K562 (cell line): ENCODE results near the gene IRF2BP1. TPM values are rescaled to one million over a fixed set of nuclear protein-coding genes. Genes with fewer than 3 reads are reported as not detected.

Source experiments
- CAMTA2 ChIP-seq: fragments of 250-450 bp; sonication (Bioruptor Pico); conservative IDR thresholded peaks from 2 replicates; pipeline ENCODE4 v1.5.1; 2022
- CBX3 ChIP-seq, 2 experiments: IDR thresholded peaks; 1 replicate in 1 of 2; 2 replicates in 1 of 2; pipeline ENCODE4 v1.6.1; 2012; ENCODE audit warnings: inconsistent platforms in 2 of 2, low read length in 2 of 2, borderline replicate concordance in 1 of 2, control low read depth in 1 of 2
- FOXJ3 ChIP-seq: sonication (generic); formaldehyde crosslinking; IDR thresholded peaks from 2 replicates; pipeline ENCODE4 v1.4.0; 2020; ENCODE audit warnings: mild to moderate bottlenecking, missing genetic modification reagents
- HDAC8 ChIP-seq: fragments of 450-650 bp; IDR thresholded peaks from 2 replicates; pipeline ENCODE4 v1.6.1; 2016; ENCODE audit warnings: mild to moderate bottlenecking, missing genetic modification characterization, moderate library complexity, missing compliant biosample characterization
- KLF6 ChIP-seq: fragments of 250-450 bp; sonication (Bioruptor Pico); IDR thresholded peaks from 2 replicates; pipeline ENCODE4 v1.4.0; 2020; ENCODE audit warnings: mild to moderate bottlenecking, moderate library complexity, borderline replicate concordance
- MEIS2 ChIP-seq: fragments of 450-650 bp; IDR thresholded peaks from 2 replicates; pipeline ENCODE4 v1.6.1; 2014; ENCODE audit warnings: mild to moderate bottlenecking; ENCODE audit not compliant: partially characterized antibody
- MTA1 ChIP-seq: fragments of 450-650 bp; IDR thresholded peaks from 2 replicates; pipeline ENCODE4 v1.6.1; 2017; ENCODE audit warnings: borderline replicate concordance
- MYNN ChIP-seq, 2 experiments: sonication (generic); formaldehyde crosslinking in 1 of 2; IDR thresholded peaks; 2 replicates each; pipeline versions ENCODE4 v1.5.0 to v1.6.1; 2016 to 2020; ENCODE audit warnings: antibody characterized with exemption in 1 of 2, missing genetic modification reagents in 1 of 2
- NFE2 ChIP-seq: IDR thresholded peaks from 2 replicates; pipeline ENCODE4 v1.6.1; 2014; ENCODE audit warnings: antibody characterized with exemption, low read depth
- NFRKB ChIP-seq: fragments of 450-650 bp; IDR thresholded peaks from 2 replicates; pipeline ENCODE4 v1.6.1; 2016; ENCODE audit warnings: low read depth
- SOX6 ChIP-seq: fragments of 450-650 bp; IDR thresholded peaks from 2 replicates; pipeline ENCODE4 v1.6.1; 2014; ENCODE audit warnings: mild to moderate bottlenecking
- SPI1 ChIP-seq: IDR thresholded peaks from 2 replicates; pipeline ENCODE4 v1.6.1; 2011; ENCODE audit warnings: low read depth, low read length, control low read depth, borderline replicate concordance
- SREBF2 ChIP-seq: sonication (generic); formaldehyde crosslinking; IDR thresholded peaks from 2 replicates; pipeline ENCODE4 v1.4.0; 2020; ENCODE audit warnings: mild to moderate bottlenecking, missing genetic modification reagents
- TBL1XR1 ChIP-seq, 2 experiments: IDR thresholded peaks; 2 replicates each; pipeline ENCODE4 v1.6.1; 2012; ENCODE audit warnings: improper control_type of control experiment in 2 of 2, low read length in 2 of 2, mild to moderate bottlenecking in 1 of 2
- TEAD4 ChIP-seq, 2 experiments: sonication (generic) in 1 of 2; formaldehyde crosslinking in 1 of 2; IDR thresholded peaks; 2 replicates each; pipeline versions ENCODE4 v1.6.1 to v1.8.0; 2012 to 2022; ENCODE audit warnings: borderline replicate concordance in 1 of 2, inconsistent platforms in 1 of 2, low read length in 1 of 2, mild to moderate bottlenecking in 1 of 2, missing genetic modification reagents in 1 of 2
- XRCC3 ChIP-seq: fragments of 450-650 bp; IDR thresholded peaks from 2 replicates; pipeline ENCODE4 v1.6.1; 2017; ENCODE audit warnings: mild to moderate bottlenecking, moderate library complexity
- ZNF121 ChIP-seq: sonication (generic); formaldehyde crosslinking; conservative IDR thresholded peaks from 2 replicates; pipeline ENCODE4 v1.8.0; 2022; ENCODE audit warnings: missing genetic modification reagents
- ZNF146 ChIP-seq: IDR thresholded peaks from one replicate; pipeline ENCODE4 v1.6.1; 2018; ENCODE audit warnings: missing compliant biosample characterization; ENCODE audit not compliant: unreplicated experiment
- ZNF324 ChIP-seq: fragments of 250-450 bp; sonication (Bioruptor Pico); IDR thresholded peaks from 2 replicates; pipeline ENCODE4 v1.4.0; 2020; ENCODE audit warnings: mild to moderate bottlenecking
- polyA plus RNA-seq, 8 experiments: library from polyadenylated mRNA; depleted of rRNA in 4 of 8; stranded (reverse) in 5 of 8; unstranded in 3 of 8; fragments of >200 nt; fragmentation: Nextera tagmentation in 2 of 8; fragmentation: Illumina TruSeq in 1 of 8; extraction: Ambion mirVana in 2 of 8; extraction: Trizol in 1 of 8; gene quantifications; 2 replicates each; pipeline versions ENCODE4 v1.2.1 to v1.2.3, GENCODE V29; 2011 to 2014; ENCODE audit warnings: inconsistent platforms in 1 of 8, missing spikeins in 1 of 8
- total RNA-seq, 7 experiments: library from RNA; depleted of rRNA in 6 of 7; stranded (reverse); fragments of >200 nt in 6 of 7; fragmentation: Illumina TruSeq in 2 of 7; extraction: Trizol in 2 of 7; gene quantifications; 2 replicates each; pipeline versions ENCODE4 v1.2.1 to v1.2.3, GENCODE V29; 2011 to 2021; ENCODE audit warnings: low replicate concordance in 1 of 7
- TF ChIP-seq, protein P1 (sequence below): fragments of 450-650 bp; IDR thresholded peaks from 2 replicates; pipeline ENCODE4 v1.6.1; 2017; ENCODE audit warnings: mild to moderate bottlenecking, moderate library complexity
- TF ChIP-seq, protein P2 (sequence below): sonication (generic); formaldehyde crosslinking; IDR thresholded peaks from 2 replicates; pipeline ENCODE4 v1.8.1; 2023; ENCODE audit warnings: mild to moderate bottlenecking, missing genetic modification reagents
- TF ChIP-seq, protein P3 (sequence below): sonication (generic); formaldehyde crosslinking; IDR thresholded peaks from 2 replicates; pipeline ENCODE4 v1.8.0; 2022; ENCODE audit warnings: mild to moderate bottlenecking, missing genetic modification reagents, borderline replicate concordance

IRF2BP1 gene
- total and polyA plus RNA-seq, 9 of the 15 experiments (the other 6 are each of a cell fraction or from before 2014, with no cell fraction given): 0.61 to 35.9 (median 3.5) TPM

DNA sequence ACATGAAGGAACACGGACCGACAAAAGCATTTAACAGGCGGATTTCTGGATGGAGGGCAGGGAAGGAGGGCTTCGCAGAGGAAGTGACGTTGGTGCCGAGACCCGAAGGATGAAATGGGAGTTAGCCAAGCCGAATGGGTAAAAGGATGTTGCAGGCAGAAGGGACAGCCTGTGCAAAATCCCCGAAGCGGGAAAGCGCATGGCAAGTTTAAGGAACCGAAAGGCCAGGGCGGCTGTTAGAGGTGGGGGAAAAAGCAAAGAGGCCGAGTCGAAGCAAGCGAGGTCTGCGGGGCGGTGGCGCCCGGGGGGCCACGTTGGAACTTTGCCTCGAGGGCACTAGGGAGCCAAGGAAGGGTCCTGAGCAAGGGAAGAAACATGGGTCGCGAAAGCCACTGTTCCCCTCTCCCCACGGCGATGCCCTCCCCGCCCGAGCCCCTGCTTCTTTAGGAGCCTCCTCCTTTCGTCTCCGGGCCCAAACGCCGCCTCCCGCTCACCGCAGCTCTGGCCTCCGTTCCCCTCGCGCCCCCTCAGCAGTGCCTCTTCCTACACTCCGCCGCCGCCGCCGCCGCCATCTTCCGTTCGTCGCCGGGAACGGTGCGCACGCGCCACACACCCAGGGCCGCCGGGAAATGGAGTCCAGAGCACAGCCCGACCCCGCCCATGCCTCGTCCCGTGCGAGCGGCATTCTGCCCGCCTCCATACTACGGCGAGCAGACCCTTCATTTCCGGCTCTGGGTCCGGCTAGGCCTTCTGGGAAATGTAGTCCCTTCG lies 23.2 kb downstream of the IRF2BP1 start, which contains the start of gene SYMPK (continued):
- TF ChIP-seq, protein P1, sequence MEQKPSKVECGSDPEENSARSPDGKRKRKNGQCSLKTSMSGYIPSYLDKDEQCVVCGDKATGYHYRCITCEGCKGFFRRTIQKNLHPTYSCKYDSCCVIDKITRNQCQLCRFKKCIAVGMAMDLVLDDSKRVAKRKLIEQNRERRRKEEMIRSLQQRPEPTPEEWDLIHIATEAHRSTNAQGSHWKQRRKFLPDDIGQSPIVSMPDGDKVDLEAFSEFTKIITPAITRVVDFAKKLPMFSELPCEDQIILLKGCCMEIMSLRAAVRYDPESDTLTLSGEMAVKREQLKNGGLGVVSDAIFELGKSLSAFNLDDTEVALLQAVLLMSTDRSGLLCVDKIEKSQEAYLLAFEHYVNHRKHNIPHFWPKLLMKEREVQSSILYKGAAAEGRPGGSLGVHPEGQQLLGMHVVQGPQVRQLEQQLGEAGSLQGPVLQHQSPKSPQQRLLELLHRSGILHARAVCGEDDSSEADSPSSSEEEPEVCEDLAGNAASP: no peak
- TF ChIP-seq ZNF324: no peak
- no peak for TF ChIP-seq MYNN (IDR thresholded peaks at IDR 0.05)
- no peak for TF ChIP-seq MYNN (CRISPR knock-in tag; IDR thresholded peaks at IDR 0.05)
- TF ChIP-seq MTA1: no peak
- TF ChIP-seq, protein P2, sequence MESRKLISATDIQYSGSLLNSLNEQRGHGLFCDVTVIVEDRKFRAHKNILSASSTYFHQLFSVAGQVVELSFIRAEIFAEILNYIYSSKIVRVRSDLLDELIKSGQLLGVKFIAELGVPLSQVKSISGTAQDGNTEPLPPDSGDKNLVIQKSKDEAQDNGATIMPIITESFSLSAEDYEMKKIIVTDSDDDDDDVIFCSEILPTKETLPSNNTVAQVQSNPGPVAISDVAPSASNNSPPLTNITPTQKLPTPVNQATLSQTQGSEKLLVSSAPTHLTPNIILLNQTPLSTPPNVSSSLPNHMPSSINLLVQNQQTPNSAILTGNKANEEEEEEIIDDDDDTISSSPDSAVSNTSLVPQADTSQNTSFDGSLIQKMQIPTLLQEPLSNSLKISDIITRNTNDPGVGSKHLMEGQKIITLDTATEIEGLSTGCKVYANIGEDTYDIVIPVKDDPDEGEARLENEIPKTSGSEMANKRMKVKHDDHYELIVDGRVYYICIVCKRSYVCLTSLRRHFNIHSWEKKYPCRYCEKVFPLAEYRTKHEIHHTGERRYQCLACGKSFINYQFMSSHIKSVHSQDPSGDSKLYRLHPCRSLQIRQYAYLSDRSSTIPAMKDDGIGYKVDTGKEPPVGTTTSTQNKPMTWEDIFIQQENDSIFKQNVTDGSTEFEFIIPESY (CRISPR knock-in tag): no peak
- TF ChIP-seq, protein P3, sequence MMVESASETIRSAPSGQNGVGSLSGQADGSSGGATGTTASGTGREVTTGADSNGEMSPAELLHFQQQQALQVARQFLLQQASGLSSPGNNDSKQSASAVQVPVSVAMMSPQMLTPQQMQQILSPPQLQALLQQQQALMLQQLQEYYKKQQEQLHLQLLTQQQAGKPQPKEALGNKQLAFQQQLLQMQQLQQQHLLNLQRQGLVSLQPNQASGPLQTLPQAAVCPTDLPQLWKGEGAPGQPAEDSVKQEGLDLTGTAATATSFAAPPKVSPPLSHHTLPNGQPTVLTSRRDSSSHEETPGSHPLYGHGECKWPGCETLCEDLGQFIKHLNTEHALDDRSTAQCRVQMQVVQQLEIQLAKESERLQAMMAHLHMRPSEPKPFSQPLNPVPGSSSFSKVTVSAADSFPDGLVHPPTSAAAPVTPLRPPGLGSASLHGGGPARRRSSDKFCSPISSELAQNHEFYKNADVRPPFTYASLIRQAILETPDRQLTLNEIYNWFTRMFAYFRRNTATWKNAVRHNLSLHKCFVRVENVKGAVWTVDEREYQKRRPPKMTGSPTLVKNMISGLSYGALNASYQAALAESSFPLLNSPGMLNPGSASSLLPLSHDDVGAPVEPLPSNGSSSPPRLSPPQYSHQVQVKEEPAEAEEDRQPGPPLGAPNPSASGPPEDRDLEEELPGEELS (CRISPR knock-in tag): no peak
- TF ChIP-seq NFE2: no peak
- TF ChIP-seq NFRKB: peak; percentile 73
- 0 out of 2 replicates have a peak, but pooled peaks have one; percentile 37 for TF ChIP-seq SOX6
- TF ChIP-seq TBL1XR1 (IDR thresholded peaks at IDR 0.05; ENCODE audit: low read length in 2 of 2): no peak
- TF ChIP-seq SREBF2: no peak
- no peak; the same call in 1 of the 2 replicates for TF ChIP-seq TEAD4 (IDR thresholded peaks at IDR 0.05; ENCODE audit: low read length)
- TF ChIP-seq TEAD4 (CRISPR knock-in tag; IDR thresholded peaks at IDR 0.05; ENCODE audit: borderline replicate concordance): no peak
- TF ChIP-seq CAMTA2 (CRISPR knock-in tag): no peak
- no peak for TF ChIP-seq FOXJ3 (CRISPR knock-in tag)
- no peak for TF ChIP-seq XRCC3
- no peak for TF ChIP-seq HDAC8 (tag)
- peak; percentile 75 for TF ChIP-seq SPI1
- no peak for TF ChIP-seq ZNF146 (CRISPR knock-in tag)
- no peak; a peak in 1 of 3 replicates for TF ChIP-seq CBX3 (IDR thresholded peaks at IDR 0.05; ENCODE audit: borderline replicate concordance in 1 of 2, low read length in 2 of 2)
- no peak for TF ChIP-seq ZNF121 (CRISPR knock-in tag)
- peak; percentile 78 for TF ChIP-seq MEIS2
- TF ChIP-seq KLF6 (CRISPR knock-in tag): no peak; the same call in 1 of the 2 replicates
